GM19397 (cell line): ENCODE data around the gene RALGPS1.
A peak's percentile ranks its signal among the peaks of the same experiment; 100 is the strongest.

Experiments used
- ATAC-seq: cut with Tn5 transposase; IDR thresholded peaks from one replicate; pipeline ENCODE4 v1.9.1; 2021; ENCODE audit warnings: mild to moderate bottlenecking, moderate library complexity; ENCODE audit not compliant: unreplicated experiment

RALGPS1 gene

GRCh38 chr9:127113191-127113972, 198.8 kb downstream of the RALGPS1 start:
- ATAC-seq, result no peak

DNA sequence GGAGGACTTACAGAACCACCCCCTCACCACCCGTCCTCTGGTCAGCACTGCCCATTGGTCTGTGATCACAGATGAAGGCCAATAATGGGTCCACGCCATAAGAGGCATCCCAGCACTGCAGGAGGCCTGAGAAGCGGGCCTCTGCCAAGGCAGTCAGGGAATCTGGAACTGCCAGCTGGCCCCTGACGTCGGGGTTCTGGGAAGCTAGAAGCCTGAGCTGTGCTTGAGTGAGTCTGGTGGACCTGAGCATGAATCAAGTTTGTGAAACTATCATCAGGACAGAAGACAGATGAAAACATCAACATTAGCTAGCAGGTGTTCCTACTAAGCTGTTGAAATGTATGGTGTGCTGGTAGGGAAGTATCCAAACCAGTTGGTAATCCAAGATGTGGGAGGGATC, 200.0 kb downstream of the RALGPS1 start:
- ATAC-seq, result no peak

- no peak for ATAC-seq
These were observed 201.6 kb downstream of the RALGPS1 start for GRCh38 chr9:127116088-127116726.

DNA sequence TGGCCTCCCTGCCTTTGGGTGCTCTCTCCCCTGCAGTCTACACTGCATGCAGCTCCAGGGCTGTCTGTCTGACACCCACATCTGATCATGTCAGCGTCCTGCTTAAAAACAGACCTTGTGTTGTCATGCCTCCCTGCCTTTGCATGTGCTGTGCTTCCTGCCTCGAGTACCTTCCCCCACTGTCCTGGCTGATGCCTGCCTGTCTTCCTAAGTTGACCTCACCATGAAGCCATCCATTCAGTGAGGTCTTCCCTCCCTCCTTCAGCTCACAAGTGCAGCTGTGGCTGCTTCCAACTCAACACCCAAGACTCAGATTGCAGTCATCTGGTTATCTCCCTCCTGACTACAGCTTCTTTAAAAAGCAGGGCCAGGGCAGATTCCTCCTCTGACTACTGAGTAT, 202.4 kb downstream of the RALGPS1 start:
- ATAC-seq, result no peak

DNA sequence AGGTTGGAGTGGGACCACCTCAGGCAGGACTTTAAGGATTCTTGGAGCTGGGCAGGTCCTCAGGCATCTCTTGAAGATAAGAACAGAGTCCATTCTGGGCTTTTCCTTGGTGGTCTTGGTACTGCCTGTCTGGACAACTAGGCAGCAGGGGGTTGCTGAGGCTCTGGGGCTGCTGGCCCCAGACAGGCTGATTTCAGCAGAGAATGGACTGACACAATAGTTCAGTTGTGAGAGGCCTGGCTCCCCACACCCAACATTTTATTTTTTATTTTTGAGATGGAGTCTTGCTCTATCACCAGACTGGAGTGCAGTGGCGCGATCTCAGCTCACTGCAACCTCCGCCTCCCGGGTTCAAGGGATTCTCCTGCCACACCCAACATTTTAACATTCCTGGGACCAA, 203.2 kb downstream of the RALGPS1 start:
- no peak for ATAC-seq

DNA sequence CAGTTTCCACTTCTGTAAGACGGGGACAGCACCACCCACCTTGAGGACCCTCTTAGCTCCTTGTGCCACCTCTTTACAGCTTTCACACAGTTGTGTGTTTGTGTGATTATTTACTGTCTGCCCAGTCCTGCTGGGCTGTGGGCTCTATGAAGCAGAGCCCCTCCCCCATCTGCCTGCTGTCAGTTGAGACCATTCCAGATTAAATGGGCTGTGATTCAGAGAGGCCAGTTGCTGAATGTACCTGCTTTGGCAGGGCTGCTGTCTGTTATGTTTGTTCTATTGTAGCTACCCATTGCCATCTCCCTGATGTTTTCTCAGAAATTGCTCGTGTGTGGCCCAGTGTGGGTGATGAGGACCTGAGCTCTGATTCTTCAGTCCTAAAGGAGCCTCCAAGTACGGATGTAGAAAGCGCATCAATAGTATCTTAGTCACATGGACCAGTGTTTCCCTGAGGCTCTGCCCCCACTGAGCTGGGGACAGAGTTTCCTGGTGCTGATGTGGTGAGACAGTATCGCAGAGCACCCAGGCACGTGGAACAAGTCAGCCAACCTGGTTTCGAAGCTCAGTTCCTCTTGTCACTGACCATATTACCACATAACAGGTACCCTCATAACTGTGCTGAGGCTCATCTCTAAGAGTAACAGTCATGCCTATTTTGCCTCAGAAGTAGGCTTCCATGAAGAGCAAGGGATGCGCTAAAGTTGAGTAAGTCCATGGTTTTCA, 204.2 kb downstream of the RALGPS1 start:
- no peak for ATAC-seq

DNA sequence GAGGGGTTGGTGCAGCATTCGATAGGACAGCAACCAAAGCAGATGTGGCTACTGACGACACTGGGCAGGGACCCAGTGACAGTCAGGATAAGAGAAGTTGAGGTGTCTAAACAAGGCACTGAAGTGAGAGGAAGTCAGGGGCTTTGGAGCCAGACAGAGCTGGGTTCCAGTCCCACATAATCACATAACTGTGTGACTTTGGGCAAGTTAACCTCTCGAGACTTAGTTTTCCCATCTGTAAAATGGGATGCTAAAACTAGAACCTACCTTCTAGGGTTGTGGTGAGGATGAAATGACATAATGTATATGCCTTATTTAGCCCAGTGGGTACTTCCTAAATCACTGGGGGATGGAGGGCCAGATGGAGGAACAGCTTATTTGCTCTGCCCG, 204.7 kb downstream of the RALGPS1 start:
- ATAC-seq, result no peak

DNA sequence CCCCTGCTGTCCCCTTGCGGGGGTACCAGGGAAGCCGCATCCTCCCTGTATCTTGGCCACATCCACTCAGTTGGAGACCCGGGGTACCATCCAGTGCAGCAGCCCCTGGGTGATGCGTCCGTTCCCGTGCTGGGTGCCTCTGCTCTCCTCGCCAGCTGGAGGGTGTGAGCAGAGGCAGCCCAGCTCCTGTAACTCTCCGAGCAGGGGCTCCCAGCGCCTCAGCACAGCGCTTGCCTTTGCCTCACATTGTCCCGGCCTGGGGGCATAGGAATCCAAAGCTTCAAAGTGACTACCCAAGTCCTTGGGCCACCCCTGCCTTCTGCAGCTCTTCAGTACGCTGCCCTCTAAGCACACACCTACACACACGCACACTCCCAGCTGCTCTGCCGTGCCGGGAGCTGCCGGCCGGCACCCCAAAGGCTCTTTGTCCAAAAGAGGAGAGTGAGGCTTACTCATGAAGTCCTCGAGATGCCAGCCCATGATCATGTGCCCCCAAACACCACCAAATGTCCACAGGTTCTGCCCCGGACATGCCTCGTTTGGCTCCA, 207.1 kb downstream of the RALGPS1 start:
- ATAC-seq, result no peak

GRCh38 chr9:127122176-127123063, 207.8 kb downstream of the RALGPS1 start, which contains the start of gene ANGPTL2:
ANGPTL2 (minus strand) TSS chr9:127122635; CDS start chr9:127108731, 13,904 bp downstream.
- ATAC-seq, result peak; percentile 38

DNA sequence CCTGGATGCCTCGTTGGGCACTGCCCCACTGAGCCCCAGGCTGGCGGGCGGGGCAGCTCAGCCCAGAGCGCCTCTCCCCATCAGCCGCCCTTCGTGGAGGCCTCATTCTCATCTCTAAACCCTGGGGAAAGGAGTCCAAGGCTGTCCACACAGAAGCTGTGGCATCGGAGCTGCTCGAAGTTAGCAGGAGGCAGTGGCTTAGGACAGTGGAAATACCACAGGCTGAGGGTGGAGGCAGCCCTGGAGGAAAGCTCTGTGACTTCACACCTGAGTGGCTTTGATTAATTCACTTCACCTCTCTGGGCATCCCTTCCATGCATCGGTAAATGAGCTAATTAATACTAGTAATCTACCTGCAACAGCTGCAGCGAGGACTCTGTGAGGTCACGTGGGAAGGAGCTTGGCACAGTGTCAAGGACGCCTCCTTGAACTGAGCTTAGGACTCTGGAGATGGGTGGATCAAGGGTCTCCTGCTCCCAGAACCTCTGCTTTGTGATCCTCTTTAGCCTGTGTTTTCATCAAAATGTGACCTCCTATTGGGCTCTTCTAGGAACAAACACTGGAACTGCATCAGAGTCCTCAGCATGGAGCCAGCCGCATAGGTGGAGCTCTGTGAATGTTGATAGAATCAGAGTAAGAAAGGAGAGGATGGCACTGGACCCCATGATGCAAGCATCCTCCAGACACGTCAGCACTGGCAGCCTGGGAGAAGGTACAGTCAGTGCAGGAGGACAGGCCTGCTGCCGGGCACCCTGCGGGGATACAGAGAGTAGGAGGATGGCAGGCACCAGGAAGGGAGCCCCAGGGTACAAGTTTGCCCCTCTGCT, 208.7 kb downstream of the RALGPS1 start:
- ATAC-seq, result peak; percentile 27

- ATAC-seq, result no peak
These were observed 209.5 kb downstream of the RALGPS1 start for GRCh38 chr9:127124111-127124531.

- ATAC-seq, result no peak
These were observed 210.2 kb downstream of the RALGPS1 start for GRCh38 chr9:127124792-127125191.

DNA sequence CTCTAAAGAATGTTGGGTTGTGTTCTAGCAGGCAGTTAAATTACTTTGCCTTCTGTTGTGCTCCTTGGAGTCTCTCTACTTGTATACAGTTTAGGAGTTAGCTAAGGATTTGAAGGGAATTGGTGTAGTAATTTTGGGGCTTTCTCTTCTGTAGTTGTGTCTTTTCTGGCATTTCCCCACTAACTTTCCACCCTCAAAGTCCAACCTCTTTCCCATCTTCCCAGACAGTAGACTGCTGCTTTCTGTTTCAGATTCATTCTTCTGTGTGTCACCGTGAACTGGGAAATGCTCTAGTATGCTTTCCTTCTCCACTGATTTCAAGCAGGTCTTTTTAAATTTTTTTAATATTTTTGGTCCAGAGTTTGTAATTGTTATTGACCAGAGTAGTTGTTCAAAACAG, 212.4 kb downstream of the RALGPS1 start:
- ATAC-seq, result no peak

DNA sequence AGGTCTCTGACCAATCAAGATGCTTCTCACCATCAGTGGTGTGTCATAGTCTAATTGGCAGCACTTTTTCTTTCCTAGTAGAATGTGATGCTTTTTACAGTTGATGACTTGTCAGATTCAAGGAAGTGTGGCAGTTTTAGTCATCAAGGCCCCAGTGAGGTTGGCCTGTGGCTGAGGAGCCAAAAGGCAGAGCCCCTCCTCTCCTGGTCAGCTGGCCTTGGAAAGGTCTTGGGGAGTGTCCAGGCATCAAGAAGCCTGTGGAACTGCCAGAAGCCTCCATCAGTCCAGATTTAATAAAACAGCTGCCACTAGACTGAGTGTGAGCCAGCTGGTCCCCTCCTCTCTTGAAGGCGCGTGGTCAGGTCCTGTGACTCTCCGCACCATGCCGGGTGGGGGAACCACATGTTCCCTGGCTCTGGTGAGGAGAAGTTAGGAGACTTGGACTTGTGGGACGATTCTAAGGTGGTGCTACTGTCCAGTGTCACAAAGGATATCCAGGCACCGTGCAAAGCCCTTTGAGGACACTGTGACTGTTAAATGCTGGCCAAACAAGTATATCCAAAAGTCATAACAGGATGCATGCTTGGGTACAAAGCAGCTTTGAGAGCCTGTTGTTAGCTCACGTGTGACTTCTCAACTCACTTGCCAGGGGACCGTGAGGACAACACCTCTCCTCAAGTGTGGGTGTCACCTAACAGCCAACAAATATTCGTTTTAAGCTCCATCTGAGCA, 213.9 kb downstream of the RALGPS1 start:
- no peak for ATAC-seq

DNA sequence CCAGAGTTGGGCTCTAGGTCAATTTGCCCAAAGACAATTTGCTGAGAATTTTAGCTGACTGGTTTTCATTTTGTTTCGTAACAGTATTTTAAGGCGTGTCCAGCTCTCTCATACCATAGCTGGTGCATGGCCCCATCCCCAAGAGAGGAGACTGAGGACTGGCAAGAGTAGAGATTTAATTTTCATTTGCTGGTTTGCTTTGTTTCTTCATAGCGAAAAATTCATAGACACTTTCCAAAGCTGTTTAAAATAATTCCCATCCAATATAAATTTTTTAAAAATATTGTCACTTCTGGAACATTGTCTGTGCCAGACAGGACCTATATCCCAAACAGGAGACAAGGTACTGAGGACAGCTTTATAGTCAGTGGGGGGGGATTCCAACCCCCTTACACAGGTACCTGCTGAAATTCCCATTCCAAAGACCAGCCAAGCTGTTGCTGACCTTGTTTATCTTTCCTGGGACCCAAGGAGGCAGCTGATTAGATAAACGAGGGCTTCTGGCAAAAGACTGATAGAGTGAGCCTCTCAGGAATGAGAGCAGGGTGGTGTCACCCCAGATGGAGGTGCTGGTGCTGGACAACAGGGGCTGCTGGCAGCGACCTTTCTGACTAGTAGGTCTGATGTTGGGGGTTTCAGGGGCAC, 214.6 kb downstream of the RALGPS1 start:
- ATAC-seq, result no peak

DNA sequence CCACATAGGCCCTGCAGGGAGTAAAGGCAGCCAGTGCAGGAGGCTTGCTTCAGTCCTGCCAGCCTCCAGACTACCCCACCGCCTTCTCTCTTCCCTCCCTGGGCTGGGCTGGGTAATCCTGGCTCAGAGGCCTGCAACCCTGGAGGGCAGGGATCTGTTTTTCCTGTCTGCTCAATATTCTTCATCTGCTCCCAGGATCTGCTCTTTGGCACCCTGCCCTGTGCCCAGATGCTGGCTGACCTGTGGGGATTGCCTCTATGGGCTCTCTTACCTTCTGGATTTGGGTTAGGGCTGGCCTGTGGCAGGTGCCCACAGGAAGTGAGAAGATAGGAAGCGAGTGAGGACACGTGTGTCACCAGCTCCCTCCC, 215.1 kb downstream of the RALGPS1 start:
- no peak for ATAC-seq

DNA sequence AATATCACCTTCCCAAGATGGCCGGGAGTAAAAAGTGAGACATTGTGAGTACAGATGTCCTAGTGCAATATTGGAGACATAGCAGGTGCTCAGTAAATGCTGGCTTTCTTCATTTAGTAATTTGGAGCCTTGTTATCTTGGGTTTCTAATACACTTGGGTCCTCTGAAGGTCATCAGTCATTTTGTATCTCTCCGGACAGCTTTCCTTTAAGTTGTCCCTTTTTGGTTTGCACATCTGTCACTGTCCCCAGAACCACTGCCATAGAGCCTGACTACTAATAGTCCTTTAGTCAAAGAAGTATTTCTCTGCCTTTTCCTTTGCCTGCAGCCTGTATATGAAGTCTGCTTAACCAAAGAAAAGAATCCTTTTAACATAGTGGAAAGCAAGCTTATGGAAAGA, 215.7 kb downstream of the RALGPS1 start:
- ATAC-seq, result no peak
